DND-41 (cell line): ENCODE results near the gene TST.

Experiments
- ATAC-seq: fragments of 200-7000 bp; cut with Tn5 transposase; 3 replicates; pipeline ENCODE4 v1.9.1; 2021; ENCODE audit warnings: low read depth; ENCODE audit not compliant: insufficient read depth
- DNase-seq: peaks from one replicate; pipeline ENCODE4 v3.0.0-alpha.2; 2020
- H2AFZ ChIP-seq: 2 replicates; pipeline ENCODE4 v1.6.0; 2012; ENCODE audit warnings: low read depth, low read length
- H3K27ac ChIP-seq: 2 replicates; pipeline ENCODE4 v1.5.1; 2012; ENCODE audit warnings: low read length, inconsistent platforms
- H3K27me3 ChIP-seq: fragments of 200-600 bp; sonication (generic); 2 replicates; pipeline ENCODE4 v1.6.0; 2012; ENCODE audit warnings: low read length, mild to moderate bottlenecking, inconsistent platforms; ENCODE audit not compliant: insufficient read depth, poor library complexity
- H3K36me3 ChIP-seq: 2 replicates; pipeline ENCODE4 v1.5.1; 2012; ENCODE audit warnings: low read length, inconsistent platforms; ENCODE audit not compliant: insufficient read depth
- H3K4me1 ChIP-seq: 2 replicates; pipeline ENCODE4 v1.5.1; 2012; ENCODE audit warnings: mild to moderate bottlenecking, low read length; ENCODE audit not compliant: insufficient read depth
- H3K4me2 ChIP-seq: 2 replicates; pipeline ENCODE4 v1.6.0; 2012; ENCODE audit warnings: mild to moderate bottlenecking, moderate library complexity, low read length, inconsistent platforms; ENCODE audit not compliant: insufficient read depth
- H3K4me3 ChIP-seq, 2 experiments: fragments of 200-600 bp in 1 of 2; shearing (Covaris generic) in 1 of 2; 2 replicates each; pipeline ENCODE4 v1.5.1; 2012 to 2016; ENCODE audit warnings: inconsistent platforms in 2 of 2, low read length in 2 of 2, mild to moderate bottlenecking in 2 of 2, low read depth in 1 of 2, moderate library complexity in 1 of 2
- H3K79me2 ChIP-seq: 2 replicates; pipeline ENCODE4 v1.6.0; 2012; ENCODE audit warnings: low read length, inconsistent platforms; ENCODE audit not compliant: insufficient read depth
- H3K9ac ChIP-seq: 2 replicates; pipeline ENCODE4 v1.6.0; 2012; ENCODE audit warnings: low read depth, mild to moderate bottlenecking, inconsistent platforms, low read length, moderate library complexity
- H3K9me3 ChIP-seq: 2 replicates; pipeline ENCODE4 v1.5.1; 2012; ENCODE audit warnings: low read length, moderate library complexity, mild to moderate bottlenecking, inconsistent platforms; ENCODE audit not compliant: insufficient read depth, severe bottlenecking
- H4K20me1 ChIP-seq: 2 replicates; pipeline ENCODE4 v1.6.0; 2012; ENCODE audit warnings: low read length; ENCODE audit not compliant: insufficient read depth
- EZH2 ChIP-seq: IDR thresholded peaks from 3 replicates; pipeline ENCODE4 v1.6.1; 2012; ENCODE audit warnings: borderline replicate concordance, low read depth, mild to moderate bottlenecking, moderate library complexity, low read length, inconsistent platforms; ENCODE audit not compliant: severe bottlenecking
- TF ChIP-seq, protein P1 (sequence below): IDR thresholded peaks from 2 replicates; pipeline ENCODE4 v1.5.1; 2012; ENCODE audit warnings: borderline replicate concordance, low read length, moderate library complexity, mild to moderate bottlenecking; ENCODE audit not compliant: poor library complexity, severe bottlenecking; ENCODE audit errors: extremely low read depth

TST gene

DNA sequence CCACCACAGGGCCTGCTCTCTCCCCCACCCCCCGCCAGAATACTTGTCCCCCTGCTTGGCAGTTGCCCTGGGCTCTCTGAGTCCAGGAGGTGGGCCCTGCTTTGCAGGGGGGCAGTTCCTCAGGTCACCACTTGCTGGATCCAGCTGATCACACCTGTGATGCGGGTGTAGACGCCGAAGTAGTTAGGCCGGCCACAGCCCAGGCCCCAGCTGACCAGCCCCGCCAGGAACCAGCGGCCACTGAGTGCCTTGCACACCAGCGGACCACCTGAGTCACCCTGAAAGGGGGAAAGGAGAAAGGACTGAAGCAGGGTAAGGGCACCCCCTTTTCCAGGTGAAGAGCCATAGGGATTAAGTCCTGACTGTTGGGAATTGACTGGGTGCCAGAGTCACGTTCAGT is 46.7 kb upstream of the TST start:
- H3K27ac ChIP-seq: no peak overlapping the region
- H3K4me2 ChIP-seq: no peak overlapping the region
- H2AFZ ChIP-seq: no peak overlapping the region
- H3K36me3 ChIP-seq: no peaks in the 10 kb centered on the region
- H3K9ac ChIP-seq: no peak overlapping the region
- no peaks in the 10 kb centered on the region for H3K9me3 ChIP-seq
- no peak overlapping the region for H3K4me3 ChIP-seq
- no peaks in the 10 kb centered on the region for H3K4me1 ChIP-seq
- no peaks in the 10 kb centered on the region for H3K27me3 ChIP-seq
- DNase-seq (no peak), ATAC-seq (no peak)
- no peaks in the 10 kb centered on the region for H3K79me2 ChIP-seq
- TF ChIP-seq, protein P1, sequence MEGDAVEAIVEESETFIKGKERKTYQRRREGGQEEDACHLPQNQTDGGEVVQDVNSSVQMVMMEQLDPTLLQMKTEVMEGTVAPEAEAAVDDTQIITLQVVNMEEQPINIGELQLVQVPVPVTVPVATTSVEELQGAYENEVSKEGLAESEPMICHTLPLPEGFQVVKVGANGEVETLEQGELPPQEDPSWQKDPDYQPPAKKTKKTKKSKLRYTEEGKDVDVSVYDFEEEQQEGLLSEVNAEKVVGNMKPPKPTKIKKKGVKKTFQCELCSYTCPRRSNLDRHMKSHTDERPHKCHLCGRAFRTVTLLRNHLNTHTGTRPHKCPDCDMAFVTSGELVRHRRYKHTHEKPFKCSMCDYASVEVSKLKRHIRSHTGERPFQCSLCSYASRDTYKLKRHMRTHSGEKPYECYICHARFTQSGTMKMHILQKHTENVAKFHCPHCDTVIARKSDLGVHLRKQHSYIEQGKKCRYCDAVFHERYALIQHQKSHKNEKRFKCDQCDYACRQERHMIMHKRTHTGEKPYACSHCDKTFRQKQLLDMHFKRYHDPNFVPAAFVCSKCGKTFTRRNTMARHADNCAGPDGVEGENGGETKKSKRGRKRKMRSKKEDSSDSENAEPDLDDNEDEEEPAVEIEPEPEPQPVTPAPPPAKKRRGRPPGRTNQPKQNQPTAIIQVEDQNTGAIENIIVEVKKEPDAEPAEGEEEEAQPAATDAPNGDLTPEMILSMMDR: no peak
- TF ChIP-seq EZH2: no peak
- H4K20me1 ChIP-seq: peaks cover 7% of the 10 kb centered on the region; the same call in 1 of the 2 replicates

DNA sequence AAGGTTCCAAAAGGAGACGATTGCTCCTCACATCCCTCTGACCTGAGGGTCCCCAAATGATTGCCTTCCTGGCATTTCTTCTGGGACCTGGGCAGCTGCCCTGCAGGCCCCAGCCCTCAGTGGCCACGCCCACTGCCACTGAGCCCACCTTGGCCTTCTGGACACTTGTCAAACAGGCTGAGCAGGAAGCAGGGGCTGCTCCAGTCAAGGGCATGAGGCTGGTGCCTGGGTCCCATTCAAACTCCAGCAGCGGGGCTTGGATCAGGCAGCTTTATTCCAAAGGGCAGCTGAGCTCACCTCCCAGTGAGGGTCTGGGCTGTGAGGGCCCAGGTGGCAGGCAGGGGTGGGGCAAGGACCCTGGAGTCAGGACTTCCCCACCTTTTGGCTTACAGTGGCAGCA is 45.9 kb upstream of the TST start:
- Histone ChIP-seq H3K27me3 (no peaks in the 10 kb centered on the region), H3K27ac (no peak overlapping the region), H3K4me3 (no peak overlapping the region), H3K4me1 (no peaks in the 10 kb centered on the region), H3K9ac (no peak overlapping the region), H3K36me3 (0 out of 2 replicates have a peak, but pooled peaks cover under 1% of the 10 kb centered on the region), H3K4me2 (no peak overlapping the region), H4K20me1 (peaks cover 7% of the 10 kb centered on the region; the same call in 1 of the 2 replicates), H2AFZ (no peak overlapping the region), H3K79me2 (no peaks in the 10 kb centered on the region), H3K9me3 (no peaks in the 10 kb centered on the region)
- ATAC-seq (no peak), DNase-seq (no peak)
- TF ChIP-seq EZH2: no peak
- TF ChIP-seq, protein P1: no peak

DNA sequence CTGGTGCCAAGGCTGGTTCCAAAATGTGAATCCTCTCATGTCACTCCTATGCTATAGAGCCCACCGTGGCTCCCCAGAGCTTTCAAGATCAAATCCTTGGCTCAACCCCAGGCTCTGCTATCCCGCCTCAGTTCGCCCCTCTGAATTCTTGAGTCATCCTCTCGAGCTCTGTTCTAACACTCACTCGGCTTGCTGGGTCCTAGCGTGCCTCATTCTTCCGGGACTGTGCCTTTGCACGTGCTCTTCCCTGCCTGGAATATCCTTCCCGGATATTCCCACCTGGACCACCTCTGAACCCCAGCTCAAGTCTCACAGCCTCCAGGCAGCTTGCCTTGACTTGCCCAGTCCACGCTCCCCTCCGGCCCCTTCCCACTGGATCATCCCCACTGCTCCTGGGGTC is 45.3 kb upstream of the TST start:
- no peaks in the 10 kb centered on the region for H3K27me3 ChIP-seq

More for the DNA sequence above, 45.3 kb upstream of the TST start:
- Histone ChIP-seq H3K36me3 (peaks cover 7% of the 10 kb centered on the region), H3K4me3 (no peak overlapping the region), H3K9me3 (no peaks in the 10 kb centered on the region), H3K27ac (no peak overlapping the region), H3K9ac (no peak overlapping the region), H3K4me2 (no peak overlapping the region), H3K4me1 (no peaks in the 10 kb centered on the region), H2AFZ (no peak overlapping the region), H3K79me2 (no peaks in the 10 kb centered on the region), H4K20me1 (peaks cover 7% of the 10 kb centered on the region; the same call in 1 of the 2 replicates)
- TF ChIP-seq, protein P1: no peak
- TF ChIP-seq EZH2: no peak
- no peak for DNase-seq
- ATAC-seq: no peak
